ENCODE data around the gene ILF3. TPM values are rescaled to one million over a fixed set of nuclear protein-coding genes. Genes with fewer than 3 reads are reported as not detected.

The ILF3 gene
- total RNA-seq, result 99.9 and 183 TPM in 2 replicates

GRCh38 chr19:10653732-10654609 lies at the start of gene ILF3:
Gene ILF3 (plus strand): TSS chr19:10654346. CDS start chr19:10670606, 16,260 bp downstream.
- DNase-seq (ENCODE audit: extremely low read depth, low read depth, low spot score), result peak; percentile 100

DNA sequence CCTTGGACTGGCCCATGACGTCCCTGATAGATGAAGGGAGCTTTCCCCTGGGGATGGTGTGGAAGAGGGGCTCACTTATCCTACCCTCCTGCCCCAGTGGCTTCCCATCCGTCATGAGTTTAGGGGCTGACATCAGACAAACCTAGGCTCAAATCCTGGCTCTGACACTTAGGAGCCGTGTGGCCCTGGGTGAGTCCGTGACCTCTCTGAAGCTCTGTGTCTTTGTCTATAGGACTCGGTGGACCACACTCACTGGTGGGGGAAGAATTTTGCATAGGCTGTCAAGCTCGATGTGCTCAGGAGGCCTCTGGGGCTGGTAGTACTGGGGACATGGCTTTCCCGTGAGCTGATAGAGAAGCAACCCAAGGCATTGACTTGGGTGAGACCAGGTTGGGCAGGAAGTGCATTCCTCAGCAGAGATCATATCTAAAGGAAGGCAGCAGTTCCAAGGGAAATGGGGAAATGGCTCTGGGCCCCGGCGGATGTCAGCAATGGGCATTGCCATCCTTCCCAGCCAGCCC lies 49.6 kb upstream of the ILF3 start:
- no peak for DNase-seq (ENCODE audit: extremely low read depth, low read depth, low spot score)

DNA sequence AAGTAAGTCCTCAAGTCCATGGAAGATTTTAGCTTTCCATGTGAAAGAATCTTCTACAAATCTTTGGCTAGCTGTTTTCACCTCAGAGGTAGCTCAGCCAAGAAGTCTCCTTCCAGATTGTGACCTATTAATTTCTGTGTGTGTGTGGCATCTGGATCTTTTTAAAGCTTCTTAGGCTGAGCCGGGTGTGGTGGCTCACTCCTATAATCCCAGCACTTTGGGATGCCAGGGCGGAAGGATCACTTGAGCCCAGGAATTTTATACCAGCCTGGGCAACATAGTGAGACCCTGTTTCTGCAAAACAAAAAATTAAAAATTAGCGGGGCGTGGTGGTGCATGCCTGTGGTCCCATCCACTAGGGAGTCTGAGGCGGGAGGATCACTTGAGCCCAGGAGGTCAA lies 42.2 kb upstream of the ILF3 start:
- no peak for DNase-seq (ENCODE audit: extremely low read depth, low read depth, low spot score)

- DNase-seq (ENCODE audit: extremely low read depth, low read depth, low spot score), result no peak
Observed at GRCh38 chr19:10612499-10613119, 41.5 kb upstream of the ILF3 start.

GRCh38 chr19:10615429-10616023 lies 38.6 kb upstream of the ILF3 start:
- DNase-seq (ENCODE audit: extremely low read depth, low read depth, low spot score), result no peak

DNA sequence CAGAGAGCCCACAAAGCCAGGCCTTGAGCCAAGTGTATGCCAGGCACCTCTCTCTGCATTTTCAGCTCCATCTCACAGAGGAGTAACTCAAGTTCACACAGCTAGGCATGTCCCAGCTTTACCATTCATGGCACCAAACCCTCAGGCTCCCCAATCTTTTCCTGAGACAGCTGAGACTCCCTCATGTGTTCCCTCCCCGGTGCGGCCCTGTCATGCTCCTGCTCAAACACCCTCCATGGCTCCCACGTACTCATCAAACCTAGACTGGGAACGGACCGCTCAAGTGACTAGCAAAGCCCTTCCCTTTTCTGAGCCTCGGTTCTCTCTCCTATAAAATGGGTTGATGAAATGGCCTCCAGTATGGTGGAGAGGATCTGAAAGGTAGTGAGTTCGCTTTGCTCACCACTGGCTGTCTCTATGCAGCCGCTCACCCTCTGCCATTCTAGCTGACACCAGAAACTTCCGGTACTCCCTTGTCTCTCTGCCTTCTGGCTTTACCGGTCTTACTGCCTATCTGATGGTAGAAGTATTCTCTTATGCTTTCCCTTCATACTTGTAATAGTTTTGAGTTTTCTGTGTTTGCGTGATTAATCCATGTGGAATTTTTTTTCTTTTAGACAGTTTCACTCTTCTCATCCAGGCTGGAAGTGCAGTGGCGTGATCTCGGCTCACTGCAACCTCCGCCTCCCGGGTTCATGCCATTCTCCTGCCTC lies 36.6 kb upstream of the ILF3 start:
- DNase-seq (ENCODE audit: extremely low read depth, low read depth, low spot score), result no peak

DNA sequence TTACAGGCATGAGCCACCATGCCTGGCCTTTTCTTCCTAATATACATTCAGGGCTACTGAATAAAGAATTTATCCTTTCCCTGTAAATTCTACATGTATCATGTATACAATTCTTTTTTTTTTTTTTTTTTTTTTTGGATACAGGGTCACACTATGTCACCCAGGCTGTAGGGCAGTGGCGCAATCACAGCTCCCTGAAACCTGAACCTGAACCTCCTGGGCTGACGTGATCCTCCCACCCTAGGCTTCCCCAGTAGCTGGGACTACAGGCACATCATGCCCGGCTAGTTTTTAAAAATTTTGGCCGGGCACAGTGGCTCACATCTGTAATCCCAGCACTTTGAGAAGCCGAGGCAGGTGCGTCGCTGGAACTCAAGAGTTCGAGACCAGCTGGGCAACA lies 35.3 kb upstream of the ILF3 start:
- DNase-seq (ENCODE audit: extremely low read depth, low read depth, low spot score), result no peak

DNA sequence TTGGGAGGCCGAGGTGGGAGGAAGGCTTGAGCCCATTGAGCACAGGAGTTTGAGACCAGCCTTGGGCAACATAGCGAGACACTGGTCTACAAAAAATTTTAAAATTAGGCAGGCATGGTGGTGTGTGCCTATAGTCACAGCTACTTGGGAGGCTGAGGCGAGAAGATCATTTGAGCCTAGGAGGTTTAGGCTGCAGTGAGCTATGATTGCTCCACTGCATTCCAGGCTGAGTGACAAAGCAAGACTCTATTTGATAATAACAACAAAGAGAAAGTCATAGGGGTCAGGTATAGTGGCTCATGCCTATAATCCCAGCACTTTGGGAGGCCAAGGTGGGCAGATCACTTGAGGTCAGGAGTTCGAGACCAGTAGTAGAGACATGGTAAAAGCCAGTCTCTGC lies 33.4 kb upstream of the ILF3 start:
- DNase-seq (ENCODE audit: extremely low read depth, low read depth, low spot score), result no peak

DNA sequence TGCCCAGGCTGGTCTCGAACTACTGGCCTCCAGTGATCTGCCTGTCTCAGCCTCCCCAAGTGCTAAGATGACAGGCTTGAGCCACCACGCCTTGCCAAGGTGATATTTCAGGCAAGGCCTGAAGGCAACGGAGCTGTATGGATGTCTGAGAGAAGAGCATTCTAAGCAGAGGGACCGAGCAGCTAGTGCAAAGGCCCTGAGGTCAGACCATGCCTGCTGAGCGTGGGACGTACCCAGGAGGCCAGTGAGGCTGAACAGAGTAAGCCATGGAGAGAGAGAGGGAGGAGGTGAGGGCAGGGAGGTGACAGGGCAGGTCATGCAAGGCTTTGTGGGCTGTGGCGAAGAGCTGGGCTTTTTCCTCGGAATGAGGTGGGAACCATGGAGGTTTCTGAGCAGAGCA lies 32.2 kb upstream of the ILF3 start:
- no peak for DNase-seq (ENCODE audit: extremely low read depth, low read depth, low spot score)

DNA sequence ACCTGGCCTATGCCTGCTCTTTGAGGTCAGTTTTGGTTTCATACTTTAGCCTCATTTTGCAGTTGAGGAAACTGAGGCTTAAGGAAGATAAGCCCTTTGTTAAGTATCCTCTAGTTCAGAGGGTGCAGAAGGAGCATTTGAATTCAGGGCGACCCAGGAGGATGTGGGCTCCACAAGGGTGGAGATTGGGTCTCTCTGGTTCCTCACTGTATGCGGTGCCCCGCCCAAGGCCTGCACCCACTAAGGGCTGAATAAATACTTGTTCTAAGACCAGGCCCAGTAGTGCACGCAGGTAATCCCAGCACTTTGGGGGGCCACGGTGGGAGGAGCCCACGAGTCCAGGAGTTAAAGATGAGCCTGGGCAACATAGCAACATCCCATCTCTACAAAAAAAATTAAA lies 29.6 kb upstream of the ILF3 start:
- no peak for DNase-seq (ENCODE audit: extremely low read depth, low read depth, low spot score)

DNA sequence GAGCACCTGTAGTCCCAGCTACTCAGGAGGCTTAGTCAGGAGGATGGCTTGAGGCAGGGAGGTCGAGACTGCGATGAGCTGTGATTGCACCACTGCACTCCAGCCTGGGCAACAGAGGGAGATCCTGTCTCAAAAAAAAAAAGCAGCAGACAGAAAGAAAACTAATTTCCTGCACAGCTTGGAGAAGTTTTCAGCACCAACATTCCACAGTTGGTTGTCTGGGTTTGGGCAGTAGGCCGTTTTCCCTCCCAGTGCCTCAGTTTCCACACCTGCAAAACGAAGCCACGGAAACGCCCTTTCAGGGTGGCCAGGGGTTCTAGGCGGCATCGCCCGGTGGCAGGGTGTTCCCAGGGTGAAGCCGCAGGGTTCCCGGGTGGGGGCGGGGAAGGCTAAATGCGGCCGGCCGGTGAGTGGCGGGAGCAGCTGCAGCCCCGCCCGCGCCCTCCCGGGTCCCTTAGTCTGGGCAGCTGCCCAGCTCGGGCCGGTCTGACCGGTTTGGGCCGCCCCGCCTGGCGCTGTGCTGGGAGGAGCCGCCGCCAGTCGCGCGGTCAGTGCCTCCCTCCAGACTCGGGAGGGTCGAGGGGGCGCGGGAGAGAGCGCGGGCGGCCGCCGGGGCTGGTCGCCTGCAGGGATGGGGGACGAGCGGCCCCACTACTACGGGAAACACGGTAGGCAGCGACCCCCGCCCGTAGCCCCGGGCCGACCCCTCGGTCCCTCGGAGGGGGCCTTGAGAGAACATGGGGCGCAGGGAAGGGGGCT lies 29.0 kb upstream of the ILF3 start, which contains the start of gene SLC44A2:
TSS of gene SLC44A2 (plus strand) at position 551 of the 759 bp plus-strand sequence. CDS start at position 632, 81 bp downstream.
- DNase-seq (ENCODE audit: extremely low read depth, low read depth, low spot score), result no peak

- no peak for DNase-seq (ENCODE audit: extremely low read depth, low read depth, low spot score)
Observed at GRCh38 chr19:10625762-10626138, 28.4 kb upstream of the ILF3 start.

- DNase-seq (ENCODE audit: extremely low read depth, low read depth, low spot score), result no peak
Observed at GRCh38 chr19:10631874-10632273, 22.3 kb upstream of the ILF3 start.

GRCh38 chr19:10634430-10634829 lies 19.7 kb upstream of the ILF3 start:
- DNase-seq (ENCODE audit: extremely low read depth, low read depth, low spot score), result no peak

- DNase-seq (ENCODE audit: extremely low read depth, low read depth, low spot score), result no peak
Observed at GRCh38 chr19:10634963-10635362, 19.2 kb upstream of the ILF3 start.

DNA sequence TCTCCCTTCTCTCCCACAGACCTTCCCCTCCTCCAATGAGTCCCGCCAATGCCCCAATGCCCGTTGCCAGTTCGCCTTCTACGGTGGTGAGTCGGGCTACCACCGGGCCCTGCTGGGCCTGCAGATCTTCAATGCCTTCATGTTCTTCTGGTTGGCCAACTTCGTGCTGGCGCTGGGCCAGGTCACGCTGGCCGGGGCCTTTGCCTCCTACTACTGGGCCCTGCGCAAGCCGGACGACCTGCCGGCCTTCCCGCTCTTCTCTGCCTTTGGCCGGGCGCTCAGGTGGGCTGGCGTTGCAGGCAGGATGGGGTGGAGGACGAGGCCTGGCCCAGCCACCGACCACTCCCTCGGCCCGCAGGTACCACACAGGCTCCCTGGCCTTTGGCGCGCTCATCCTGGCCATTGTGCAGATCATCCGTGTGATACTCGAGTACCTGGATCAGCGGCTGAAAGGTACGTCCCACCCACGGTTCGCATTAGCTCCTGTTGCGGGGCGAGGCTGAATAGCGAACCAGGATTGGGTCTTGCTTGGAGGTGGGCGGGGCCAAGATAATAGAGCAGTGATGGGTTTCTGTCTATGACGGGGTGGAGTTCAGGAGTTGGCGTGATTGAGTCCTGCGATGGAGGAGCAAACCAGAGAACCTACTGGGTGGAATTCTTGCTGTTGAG lies 17.7 kb upstream of the ILF3 start:
- DNase-seq (ENCODE audit: extremely low read depth, low read depth, low spot score), result no peak

DNA sequence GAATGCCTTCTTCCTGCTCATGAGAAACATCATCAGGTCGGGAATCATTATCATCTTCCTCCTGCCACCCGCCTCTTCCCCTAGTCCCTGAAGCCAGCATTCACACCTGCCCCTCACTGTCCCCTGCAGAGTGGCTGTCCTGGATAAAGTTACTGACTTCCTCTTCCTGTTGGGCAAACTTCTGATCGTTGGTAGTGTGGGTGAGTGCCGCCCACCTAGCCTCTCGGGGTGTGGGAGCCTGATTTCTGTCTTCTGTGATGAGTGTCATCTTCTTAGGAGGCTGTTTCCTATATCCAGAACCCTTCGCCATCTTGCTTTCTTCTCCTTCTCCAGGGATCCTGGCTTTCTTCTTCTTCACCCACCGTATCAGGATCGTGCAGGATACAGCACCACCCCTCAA lies 16.3 kb upstream of the ILF3 start:
- no peak for DNase-seq (ENCODE audit: extremely low read depth, low read depth, low spot score)

- no peak for DNase-seq (ENCODE audit: extremely low read depth, low read depth, low spot score)
Observed at GRCh38 chr19:10639836-10640235, 14.3 kb upstream of the ILF3 start.

GRCh38 chr19:10640361-10640760 lies 13.8 kb upstream of the ILF3 start:
- DNase-seq (ENCODE audit: extremely low read depth, low read depth, low spot score), result no peak

- no peak for DNase-seq (ENCODE audit: extremely low read depth, low read depth, low spot score)
Observed at GRCh38 chr19:10641248-10641647, 12.9 kb upstream of the ILF3 start.

All from glomerular endothelial cell (primary cell).